ENCODE measurements around the gene GRK7.

Gene GRK7

DNA sequence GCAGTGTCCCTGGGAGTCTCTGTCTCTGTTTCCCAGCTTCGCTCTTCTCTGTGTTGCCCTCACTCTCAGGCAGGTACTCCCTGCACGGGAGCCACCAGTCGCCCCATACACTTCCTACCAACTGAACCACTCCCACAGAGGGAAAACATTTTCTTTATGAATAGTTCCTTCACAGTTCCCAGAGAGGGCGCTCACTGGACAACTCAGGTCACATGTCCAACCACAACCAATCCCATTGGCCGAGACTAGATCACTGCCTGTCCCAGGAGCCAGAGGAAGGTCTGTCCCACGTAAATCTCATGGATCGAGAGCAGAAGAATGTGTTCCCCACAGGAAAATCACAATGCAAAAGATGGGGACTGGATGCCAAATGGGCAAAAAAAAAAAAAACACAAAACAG, 26.1 kb downstream of the GRK7 start:
- Histone ChIP-seq H3K79me2 (ENCODE audit: insufficient read depth, low read length) (no peaks in the 10 kb centered on the region), H3K27ac (ENCODE audit: low read depth, low read length, poor library complexity, severe bottlenecking) (no peak overlapping the region), H3K27me3 (ENCODE audit: insufficient read depth, low read length) (no peaks in the 10 kb centered on the region), H3K9me3 (ENCODE audit: low read length) (no peaks in the 10 kb centered on the region), H3K9me2 (ENCODE audit: low read depth, low read length) (no peaks in the 10 kb centered on the region), H3F3A (ENCODE audit: insufficient read depth, low read length) (no peaks in the 10 kb centered on the region), H3K4me2 (ENCODE audit: low read length) (no peak overlapping the region), H3K4me1 (ENCODE audit: insufficient read depth, low read length, severe bottlenecking) (peaks cover 1% of the 10 kb centered on the region), H3K4me3 (ENCODE audit: low read depth, low read length, poor library complexity, severe bottlenecking) (no peak overlapping the region), H4K20me1 (ENCODE audit: insufficient read depth, low read length) (no peaks in the 10 kb centered on the region), H2AFZ (ENCODE audit: low read length) (no peak overlapping the region), H3K36me3 (ENCODE audit: insufficient read depth, low read length) (no peaks in the 10 kb centered on the region), H3K9ac (ENCODE audit: low read length) (no peak overlapping the region)
- TF ChIP-seq EZH2 (IDR thresholded peaks at IDR 0.05; ENCODE audit: borderline replicate concordance, low read length) (no peak), CTCF (IDR thresholded peaks at IDR 0.05; ENCODE audit: low read length) (peak; percentile 24; the same call in 1 of the 2 replicates)

- Histone ChIP-seq H3K4me3 (ENCODE audit: low read depth, low read length, poor library complexity, severe bottlenecking) (no peak overlapping the region), H3K4me1 (ENCODE audit: insufficient read depth, low read length, severe bottlenecking) (peaks cover 10% of the 10 kb centered on the region), H3K36me3 (ENCODE audit: insufficient read depth, low read length) (no peaks in the 10 kb centered on the region), H3K9me2 (ENCODE audit: low read depth, low read length) (no peaks in the 10 kb centered on the region), H3K9me3 (ENCODE audit: low read length) (no peaks in the 10 kb centered on the region), H3K79me2 (ENCODE audit: insufficient read depth, low read length) (no peaks in the 10 kb centered on the region), H2AFZ (ENCODE audit: low read length) (no peak overlapping the region), H3K4me2 (ENCODE audit: low read length) (no peak overlapping the region), H3K27me3 (ENCODE audit: insufficient read depth, low read length) (no peaks in the 10 kb centered on the region), H3K9ac (ENCODE audit: low read length) (no peak overlapping the region), H3K27ac (ENCODE audit: low read depth, low read length, poor library complexity, severe bottlenecking) (no peak overlapping the region), H3F3A (ENCODE audit: insufficient read depth, low read length) (no peaks in the 10 kb centered on the region), H4K20me1 (ENCODE audit: insufficient read depth, low read length) (no peaks in the 10 kb centered on the region)
- TF ChIP-seq CTCF (IDR thresholded peaks at IDR 0.05; ENCODE audit: low read length) (no peak), EZH2 (IDR thresholded peaks at IDR 0.05; ENCODE audit: borderline replicate concordance, low read length) (no peak)
These were observed 27.0 kb downstream of the GRK7 start for GRCh38 chr3:141790171-141790570.

DNA sequence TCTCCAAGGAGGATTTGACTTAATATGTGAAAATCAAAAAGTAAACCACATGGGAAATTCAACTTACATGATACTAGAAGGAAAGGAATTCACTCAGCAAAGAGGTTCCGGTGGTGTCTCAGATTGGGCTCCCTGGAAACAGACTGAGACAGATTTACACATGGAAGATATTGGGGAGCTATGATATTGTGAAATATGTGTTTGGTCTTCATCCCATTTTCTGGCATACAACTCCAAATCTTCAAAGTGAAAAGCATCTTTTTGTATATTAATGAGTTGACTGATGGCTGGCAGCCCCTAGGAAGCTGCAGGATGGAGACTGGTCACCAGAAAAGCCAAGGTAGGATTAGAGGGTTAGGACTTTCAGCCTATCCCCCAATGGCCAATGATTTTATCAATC, 29.3 kb downstream of the GRK7 start:
- H3K9me2 ChIP-seq (ENCODE audit: low read depth, low read length), result no peaks in the 10 kb centered on the region
- no peak overlapping the region for H3K9ac ChIP-seq (ENCODE audit: low read length)
- H3K4me2 ChIP-seq (ENCODE audit: low read length), result no peak overlapping the region
- TF ChIP-seq CTCF (IDR thresholded peaks at IDR 0.05; ENCODE audit: low read length) (no peak), EZH2 (IDR thresholded peaks at IDR 0.05; ENCODE audit: borderline replicate concordance, low read length) (no peak)
- no peaks in the 10 kb centered on the region for H3K36me3 ChIP-seq (ENCODE audit: insufficient read depth, low read length)
- no peak overlapping the region for H3K4me3 ChIP-seq (ENCODE audit: low read depth, low read length, poor library complexity, severe bottlenecking)
- H3K79me2 ChIP-seq (ENCODE audit: insufficient read depth, low read length), result no peaks in the 10 kb centered on the region
- no peak overlapping the region for H2AFZ ChIP-seq (ENCODE audit: low read length)
- H3K27ac ChIP-seq (ENCODE audit: low read depth, low read length, poor library complexity, severe bottlenecking), result no peak overlapping the region
- peaks cover 33% of the 10 kb centered on the region for H3K4me1 ChIP-seq (ENCODE audit: insufficient read depth, low read length, severe bottlenecking)
- H4K20me1 ChIP-seq (ENCODE audit: insufficient read depth, low read length), result no peaks in the 10 kb centered on the region
- H3F3A ChIP-seq (ENCODE audit: insufficient read depth, low read length), result no peaks in the 10 kb centered on the region
- H3K9me3 ChIP-seq (ENCODE audit: low read length), result no peaks in the 10 kb centered on the region
- no peaks in the 10 kb centered on the region for H3K27me3 ChIP-seq (ENCODE audit: insufficient read depth, low read length)

All from OCI-LY1 (cell line).